Upper lobe of left lung (tissue), 4 donors: ENCODE results near the gene CA4.

ENCODE experiments used
- CTCF ChIP-seq, 6 experiments: fragments of 450-650 bp in 4 of 6; fragments of 200-600 bp in 2 of 6; sonication (generic) in 2 of 6; IDR thresholded peaks; one replicate each; pipeline ENCODE4 v1.5.1; 2016 to 2019; ENCODE audit warnings: antibody characterized with exemption in 6 of 6
- POLR2AphosphoS5 ChIP-seq, 2 donors: sonication (generic); formaldehyde crosslinking; IDR thresholded peaks; one replicate each; pipeline ENCODE4 v1.5.1; 2017; ENCODE audit warnings: antibody characterized with exemption in 2 of 2

- TF ChIP-seq CTCF (IDR thresholded peaks at IDR 0.05) = no peak
- TF ChIP-seq POLR2AphosphoS5 (IDR thresholded peaks at IDR 0.05) = no peak
Observed at GRCh38 chr17:60110586-60110985, 39.2 kb upstream of the CA4 start.
